ENCODE measurements around the gene TSPEAR. TPM values are rescaled to one million over a fixed set of nuclear protein-coding genes. Genes with fewer than 3 reads are reported as not detected.

The TSPEAR gene
- total RNA-seq, 2 donors from 2014 or later = 1.5 to 6.0 TPM

- Mint-ChIP-seq H3K27me3 (ENCODE audit: insufficient read depth) (no peaks in the 10 kb centered on the region), H3K27ac (no peak overlapping the region), H3K36me3 (ENCODE audit: low read depth) (peaks cover 59% of the 10 kb centered on the region), H3K9me3 (peaks cover 46% of the 10 kb centered on the region), H3K4me1 (peaks cover 7% of the 10 kb centered on the region), H3K4me3 (no peak overlapping the region)
- WGBS, 2 experiments (ENCODE audit: insufficient coverage in 1 of 2, insufficient read length in 1 of 2) = 96 to 97% methylated on average over 16 to 19 of the region's 19 CpGs
- Histone ChIP-seq H3K9ac (ENCODE audit: extremely low read depth, low read length, poor library complexity, severe bottlenecking) (no peak overlapping the region), H3K27ac (ENCODE audit: low read depth, low read length) (no peak overlapping the region), H3K27me3 (ENCODE audit: control insufficient read depth, insufficient read depth, low read length, poor library complexity, severe bottlenecking) (no peaks in the 10 kb centered on the region), H3K36me3 (ENCODE audit: control insufficient read depth, insufficient read depth, low read length) (peaks cover 11% of the 10 kb centered on the region), H3K9me3 (ENCODE audit: control insufficient read depth, low read length) (peaks cover 50% of the 10 kb centered on the region), H3K4me1 (ENCODE audit: control insufficient read depth, insufficient read depth, low read length) (no peaks in the 10 kb centered on the region), H3K4me3 (ENCODE audit: low read length) (no peak overlapping the region)
- no peak for TF ChIP-seq CTCF (conservative IDR thresholded peaks at IDR 0.05)
- DNase-seq = no peak
These were observed 221.0 kb downstream of the TSPEAR start for GRCh38 chr21:44490405-44490804.

- Histone ChIP-seq H3K9me3 (ENCODE audit: control insufficient read depth, low read length) (peaks cover 46% of the 10 kb centered on the region), H3K27me3 (ENCODE audit: control insufficient read depth, insufficient read depth, low read length, poor library complexity, severe bottlenecking) (no peaks in the 10 kb centered on the region), H3K36me3 (ENCODE audit: control insufficient read depth, insufficient read depth, low read length) (peaks cover 11% of the 10 kb centered on the region), H3K4me3 (ENCODE audit: low read length) (no peak overlapping the region), H3K27ac (ENCODE audit: low read depth, low read length) (no peak overlapping the region), H3K9ac (ENCODE audit: extremely low read depth, low read length, poor library complexity, severe bottlenecking) (no peak overlapping the region), H3K4me1 (ENCODE audit: control insufficient read depth, insufficient read depth, low read length) (no peaks in the 10 kb centered on the region)
- peak; percentile 61 for TF ChIP-seq CTCF (conservative IDR thresholded peaks at IDR 0.05)
- 34 to 71% methylated on average over 5 to 7 of the region's 7 CpGs for WGBS, 2 experiments (ENCODE audit: insufficient coverage in 1 of 2, insufficient read length in 1 of 2)
- Mint-ChIP-seq H3K27me3 (ENCODE audit: insufficient read depth) (no peaks in the 10 kb centered on the region), H3K27ac (no peak overlapping the region), H3K36me3 (ENCODE audit: low read depth) (peaks cover 57% of the 10 kb centered on the region), H3K4me3 (no peak overlapping the region), H3K9me3 (peaks cover 45% of the 10 kb centered on the region), H3K4me1 (peaks cover 7% of the 10 kb centered on the region)
- no peak for DNase-seq
These were observed 221.4 kb downstream of the TSPEAR start for GRCh38 chr21:44489962-44490361.

- Histone ChIP-seq H3K27me3 (ENCODE audit: control insufficient read depth, insufficient read depth, low read length, poor library complexity, severe bottlenecking) (no peaks in the 10 kb centered on the region), H3K9me3 (ENCODE audit: control insufficient read depth, low read length) (peaks cover 43% of the 10 kb centered on the region), H3K27ac (ENCODE audit: low read depth, low read length) (no peak overlapping the region), H3K4me1 (ENCODE audit: control insufficient read depth, insufficient read depth, low read length) (no peaks in the 10 kb centered on the region), H3K36me3 (ENCODE audit: control insufficient read depth, insufficient read depth, low read length) (peaks cover 7% of the 10 kb centered on the region), H3K9ac (ENCODE audit: extremely low read depth, low read length, poor library complexity, severe bottlenecking) (no peak overlapping the region), H3K4me3 (ENCODE audit: low read length) (no peak overlapping the region)
- WGBS, 2 experiments (ENCODE audit: insufficient coverage in 1 of 2, insufficient read length in 1 of 2) = 0 to 22% methylated on average over 2 to 4 of the region's 4 CpGs
- TF ChIP-seq CTCF (conservative IDR thresholded peaks at IDR 0.05) = peak; percentile 90
- Mint-ChIP-seq H3K36me3 (ENCODE audit: low read depth) (peaks cover 42% of the 10 kb centered on the region), H3K27ac (no peak overlapping the region), H3K9me3 (peaks cover 28% of the 10 kb centered on the region), H3K4me1 (peaks cover 4% of the 10 kb centered on the region), H3K27me3 (ENCODE audit: insufficient read depth) (no peaks in the 10 kb centered on the region), H3K4me3 (peak overlapping the region; percentile 79)
- peak; percentile 85 for DNase-seq
These were observed 223.5 kb downstream of the TSPEAR start for GRCh38 chr21:44487831-44488230.

Data from endodermal cell (in vitro differentiated cells).